H1 (cell line): ENCODE measurements around the gene KLHL14. TPM values are rescaled to one million over a fixed set of nuclear protein-coding genes. Genes with fewer than 3 reads are reported as not detected.

Source experiments
- CTCF ChIA-PET: fragments of 300-600 bp; sonication (Branson Sonifier 250); formaldehyde crosslinking; loops from one replicate; lab custom pipeline; 2021; ENCODE audit not compliant: partially characterized antibody; lab: Charles Lee
- POLR2A ChIA-PET: fragments of 300-600 bp; sonication (Branson Sonifier 250); formaldehyde crosslinking; loops from one replicate; lab custom pipeline; 2021; ENCODE audit warnings: inconsistent platforms; ENCODE audit not compliant: partially characterized antibody; lab: Charles Lee
- DNase-seq, 2 experiments: peaks; one replicate each; pipeline versions ENCODE4 v3.0.0 to v3.0.0-alpha.2; 2010 to 2022; ENCODE audit warnings: low spot score in 2 of 2, low read depth in 1 of 2, mixed read lengths in 1 of 2
- FAIRE-seq: peaks from 2 replicates; lab custom pipeline; 2011; peaks lifted over from hg19 to GRCh38; lab: Jason Lieb, UNC
- H2AFZ ChIP-seq: 2 replicates; pipeline ENCODE4 v1.8.1; 2012; ENCODE audit warnings: low read length, inconsistent platforms
- H2AK5ac ChIP-seq: 2 replicates; pipeline ENCODE4 v1.6.1; 2013; ENCODE audit warnings: low read depth, low read length
- H2BK120ac ChIP-seq: replicated peaks from 2 replicates; pipeline ENCODE3; 2013; ENCODE audit warnings: low read depth, low read length, inconsistent platforms
- H2BK12ac ChIP-seq: 2 replicates; pipeline ENCODE4 v1.6.1; 2013; ENCODE audit warnings: low read depth, low read length
- H2BK15ac ChIP-seq: 2 replicates; pipeline ENCODE4 v1.6.1; 2013; ENCODE audit warnings: low read length
- H2BK20ac ChIP-seq: 2 replicates; pipeline ENCODE4 v1.6.1; 2013; ENCODE audit warnings: low read length
- H2BK5ac ChIP-seq: 2 replicates; pipeline ENCODE4 v1.6.1; 2013; ENCODE audit warnings: low read depth, low read length
- H3K14ac ChIP-seq: 2 replicates; pipeline ENCODE4 v1.6.1; 2013; ENCODE audit warnings: inconsistent platforms; ENCODE audit not compliant: insufficient read length
- H3K18ac ChIP-seq: 2 replicates; pipeline ENCODE4 v1.6.1; 2013; ENCODE audit warnings: low read length; ENCODE audit errors: extremely low read depth
- H3K23ac ChIP-seq: 2 replicates; pipeline ENCODE4 v1.6.1; 2013; ENCODE audit warnings: inconsistent platforms; ENCODE audit not compliant: insufficient read length
- H3K23me2 ChIP-seq: 2 replicates; pipeline ENCODE4 v1.6.1; 2013; ENCODE audit warnings: low read depth, low read length
- H3K27ac ChIP-seq: 2 replicates; pipeline ENCODE4 v1.6.1; 2011; ENCODE audit warnings: low read depth, low read length, inconsistent platforms
- H3K27me3 ChIP-seq, 4 experiments: replicated peaks in 1 of 4; 1 replicate in 1 of 4; 2 replicates in 3 of 4; pipeline versions ENCODE4 v1.6.1 to v1.8.1; 2011 to 2013; ENCODE audit warnings: low read length in 3 of 4, mild to moderate bottlenecking in 3 of 4, inconsistent platforms in 2 of 4, mixed read lengths in 2 of 4, moderate library complexity in 1 of 4; ENCODE audit not compliant: control insufficient read depth in 3 of 4, insufficient read depth in 3 of 4; ENCODE audit errors: extremely low read depth in 1 of 4
- H3K36me3 ChIP-seq, 4 experiments: 2 replicates each; pipeline versions ENCODE4 v1.6.1 to v1.8.1; 2011 to 2013; ENCODE audit warnings: mild to moderate bottlenecking in 4 of 4, low read length in 3 of 4, moderate library complexity in 2 of 4, control low read depth in 1 of 4, inconsistent platforms in 1 of 4; ENCODE audit not compliant: insufficient read depth in 4 of 4, control insufficient read depth in 2 of 4
- H3K4ac ChIP-seq: replicated peaks from 2 replicates; pipeline ENCODE3; 2013; ENCODE audit warnings: low read length, low read depth, mixed read lengths, inconsistent platforms; ENCODE audit not compliant: insufficient read length
- H3K4me1 ChIP-seq, 4 experiments: replicated peaks in 1 of 4; 1 replicate in 1 of 4; 2 replicates in 3 of 4; pipeline versions ENCODE4 v1.6.1 to v1.8.1; 2011 to 2013; ENCODE audit warnings: low read length in 3 of 4, inconsistent platforms in 2 of 4, mixed read lengths in 1 of 4; ENCODE audit not compliant: insufficient read depth in 4 of 4, control insufficient read depth in 3 of 4
- H3K4me2 ChIP-seq, 2 experiments: 2 replicates each; pipeline versions ENCODE4 v1.6.1 to v1.8.1; 2011 to 2013; ENCODE audit warnings: low read depth in 2 of 2, low read length in 2 of 2, control low read depth in 1 of 2, inconsistent platforms in 1 of 2, mild to moderate bottlenecking in 1 of 2; ENCODE audit not compliant: insufficient read depth in 1 of 2
- H3K4me3 ChIP-seq, 4 experiments: fragments of 200-600, 300-600 bp in 1 of 4; sonication (generic), shearing (Covaris generic), sonication (Bioruptor Twin) in 1 of 4; 2 replicates each; pipeline versions ENCODE4 v1.5.1 to v1.8.1; 2011 to 2016; ENCODE audit warnings: low read length in 4 of 4, low read depth in 3 of 4, control low read depth in 2 of 4, inconsistent platforms in 2 of 4, mild to moderate bottlenecking in 2 of 4, mixed read lengths in 1 of 4, moderate library complexity in 1 of 4; ENCODE audit not compliant: insufficient read depth in 2 of 4; ENCODE audit errors: extremely low read depth in 1 of 4
- H3K56ac ChIP-seq: replicated peaks from 2 replicates; pipeline ENCODE3; 2013; ENCODE audit warnings: low read depth, mild to moderate bottlenecking, mixed read lengths, low read length, inconsistent platforms; ENCODE audit not compliant: insufficient read length
- H3K79me1 ChIP-seq: 2 replicates; pipeline ENCODE4 v1.6.1; 2013; ENCODE audit warnings: low read depth, low read length, control low read depth
- H3K79me2 ChIP-seq, 2 experiments: 2 replicates each; pipeline versions ENCODE4 v1.6.1 to v1.8.1; 2012 to 2013; ENCODE audit warnings: low read length in 2 of 2, mild to moderate bottlenecking in 2 of 2, inconsistent platforms in 1 of 2; ENCODE audit not compliant: insufficient read depth in 2 of 2, control insufficient read depth in 1 of 2
- H3K9ac ChIP-seq, 4 experiments: replicated peaks in 1 of 4; 1 replicate in 1 of 4; 2 replicates in 3 of 4; pipeline versions ENCODE4 v1.6.1 to v1.8.1; 2011 to 2013; ENCODE audit warnings: low read depth in 3 of 4, low read length in 3 of 4, control low read depth in 2 of 4, mild to moderate bottlenecking in 2 of 4, moderate library complexity in 2 of 4, inconsistent platforms in 1 of 4; ENCODE audit errors: extremely low read depth in 1 of 4
- H3K9me3 ChIP-seq, 2 experiments: 2 replicates each; pipeline versions ENCODE4 v1.6.1 to v1.8.1; 2012 to 2013; ENCODE audit warnings: mild to moderate bottlenecking in 2 of 2, moderate library complexity in 2 of 2, control low read depth in 1 of 2, inconsistent platforms in 1 of 2, low read depth in 1 of 2, low read length in 1 of 2, mixed read lengths in 1 of 2; ENCODE audit not compliant: insufficient read depth in 2 of 2
- H4K20me1 ChIP-seq, 2 experiments: replicated peaks in 1 of 2; 2 replicates each; pipeline versions ENCODE3 to v1.8.1; 2011 to 2013; ENCODE audit warnings: inconsistent platforms in 2 of 2, low read length in 2 of 2, mild to moderate bottlenecking in 1 of 2; ENCODE audit not compliant: insufficient read depth in 2 of 2, control insufficient read depth in 1 of 2
- H4K5ac ChIP-seq: 2 replicates; pipeline ENCODE4 v1.6.1; 2013; ENCODE audit warnings: low read length, low read depth, mixed read lengths, inconsistent platforms; ENCODE audit not compliant: insufficient read length
- H4K8ac ChIP-seq: 2 replicates; pipeline ENCODE4 v1.8.0; 2013; ENCODE audit warnings: mild to moderate bottlenecking, moderate library complexity, low read length, inconsistent platforms; ENCODE audit not compliant: insufficient read depth; ENCODE audit errors: extremely low read depth
- H4K91ac ChIP-seq: replicated peaks from 2 replicates; pipeline ENCODE3; 2013; ENCODE audit warnings: low read length, mixed read lengths, inconsistent platforms; ENCODE audit not compliant: insufficient read length
- CEBPB ChIP-seq: IDR thresholded peaks from 2 replicates; pipeline ENCODE4 v1.6.1; 2012; ENCODE audit warnings: low read depth, low read length
- CHD1 ChIP-seq: IDR thresholded peaks from 2 replicates; pipeline ENCODE4 v1.6.1; 2012; ENCODE audit warnings: low read depth, low read length, improper control_type of control experiment
- EZH2 ChIP-seq: fragments of 200-600 bp; sonication (generic); IDR thresholded peaks from 2 replicates; pipeline ENCODE4 v1.7.1; 2012; ENCODE audit warnings: low read depth, mild to moderate bottlenecking, moderate library complexity, low read length, inconsistent platforms; ENCODE audit not compliant: severe bottlenecking
- FOSL1 ChIP-seq: IDR thresholded peaks from 2 replicates; pipeline ENCODE4 v1.6.1; 2011; ENCODE audit warnings: mild to moderate bottlenecking, low read depth, low read length, moderate library complexity; ENCODE audit not compliant: insufficient read depth
- JUND ChIP-seq: IDR thresholded peaks from 2 replicates; pipeline ENCODE4 v1.6.1; 2011; ENCODE audit warnings: mild to moderate bottlenecking, improper control_type of control experiment, low read length
- KDM4A ChIP-seq: IDR thresholded peaks from one replicate; pipeline ENCODE4 v1.7.1; 2012; ENCODE audit warnings: low read depth, mild to moderate bottlenecking, moderate library complexity, low read length, inconsistent platforms; ENCODE audit not compliant: severe bottlenecking
- WGBS, 2 experiments: shearing (Covaris generic) in 1 of 2; methylation state at CpG; one replicate each; pipeline versions ENCODE4 v1.1.6 to v1.1.7; 2013 to 2015; ENCODE audit warnings: low lambda C conversion rate in 2 of 2, mixed read lengths in 2 of 2, inconsistent platforms in 1 of 2, low coverage in 1 of 2, missing lambda C conversion rate in 1 of 2; ENCODE audit not compliant: insufficient replicate concordance in 2 of 2, insufficient coverage in 1 of 2, insufficient read length in 1 of 2; ENCODE audit errors: extremely low coverage in 1 of 2, missing lambda C conversion rate in 1 of 2; 5-methylcytosine and 5-hydroxymethylcytosine counted together
- polyA plus RNA-seq, 7 experiments: library from polyadenylated mRNA; depleted of rRNA in 3 of 7; stranded (reverse) in 5 of 7; unstranded in 2 of 7; fragments of >200 nt in 5 of 7; fragments of 200-250 nt in 2 of 7; gene quantifications; 1 replicate in 5 of 7; 2 replicates in 1 of 7; 4 replicates in 1 of 7; pipeline versions ENCODE4 v1.2.1 to v1.2.3, GENCODE V29; 2011 to 2013; ENCODE audit warnings: missing spikeins in 2 of 7, mixed read lengths in 2 of 7
- total RNA-seq: library from RNA; stranded (reverse); fragmentation: NEBNext Ultra II Directional; extraction: Animal tissue kit (Norgen Biotek cat#: 25700); gene quantifications from 2 replicates; pipeline ENCODE4 v1.2.1, GENCODE V29; 2021

KLHL14 gene
- total and polyA plus RNA-seq, 2 of the 8 experiments (the other 6 are each of a cell fraction or from before 2014, with no cell fraction given) = 1.1 to 1.2 TPM

- no peak overlapping the region for H3K4ac ChIP-seq
- TF ChIP-seq JUND (no peak), KDM4A (no peak), CEBPB (no peak), FOSL1 (no peak), EZH2 (no peak), CHD1 (no peak)
- TF ChIP-seq, all 59 proteins: peak for 0
- H3K18ac ChIP-seq = no peak overlapping the region
- no peak overlapping the region for H2BK20ac ChIP-seq
- no peaks in the 10 kb centered on the region for H3K36me3 ChIP-seq
- H2BK5ac ChIP-seq = no peak overlapping the region
- no peak overlapping the region for H3K4me2 ChIP-seq
- H3K4me1 ChIP-seq = no peaks in the 10 kb centered on the region
- H3K14ac ChIP-seq = no peak overlapping the region
- no peak overlapping the region for H3K4me3 ChIP-seq
- H3K9me3 ChIP-seq = no peaks in the 10 kb centered on the region
- no peak overlapping the region for H2BK120ac ChIP-seq
- no peak overlapping the region for H2AK5ac ChIP-seq
- H4K8ac ChIP-seq = no peak overlapping the region
- no peak overlapping the region for H2BK15ac ChIP-seq
- H2BK12ac ChIP-seq = no peak overlapping the region
- no peak overlapping the region for H2AFZ ChIP-seq
- no peak overlapping the region for H3K23ac ChIP-seq
- H4K5ac ChIP-seq = no peak overlapping the region
- no peak overlapping the region for H3K27ac ChIP-seq
- H3K23me2 ChIP-seq = no peaks in the 10 kb centered on the region
- WGBS, 2 experiments = 86% methylated on average over 3 of the region's 3 CpGs; no CpG with 5 or more reads in 1 of the 2 experiments
- no peak overlapping the region for H3K56ac ChIP-seq
- DNase-seq (no peak), FAIRE-seq (no peak)
- H3K79me2 ChIP-seq = no peaks in the 10 kb centered on the region
- H3K27me3 ChIP-seq = no peaks in the 10 kb centered on the region
- CTCF ChIA-PET = interaction anchor here (1.0 to 1.4 kb wide), 2 partner anchors 46 to 78 kb away, joined by 3 read pairs; no protein-coding TSS in a partner anchor
- no peak overlapping the region for H4K91ac ChIP-seq
- no peaks in the 10 kb centered on the region for H4K20me1 ChIP-seq
- no peak overlapping the region for H3K9ac ChIP-seq
- POLR2A ChIA-PET = no interaction called here
- no peaks in the 10 kb centered on the region for H3K79me1 ChIP-seq
Observed at GRCh38 chr18:32815881-32816280, 43.1 kb upstream of the KLHL14 start.
